Bronchial epithelial cell (primary cell): ENCODE data around the gene NR2F1-AS1. TPM values are rescaled to one million over a fixed set of nuclear protein-coding genes. Genes with fewer than 3 reads are reported as not detected.

ENCODE experiments used
- DNase-seq: peaks from one replicate; pipeline ENCODE4 v3.0.0-alpha.2; 2010; ENCODE audit warnings: low read depth
- FAIRE-seq: peaks from 2 replicates; lab custom pipeline; 2011; peaks lifted over from hg19 to GRCh38; lab: Jason Lieb, UNC
- H3K27me3 ChIP-seq: 2 replicates; pipeline ENCODE4 v1.5.1; 2011; ENCODE audit warnings: low read length; ENCODE audit not compliant: control insufficient read depth, insufficient read depth
- H3K36me3 ChIP-seq: 2 replicates; pipeline ENCODE4 v1.5.1; 2011; ENCODE audit warnings: low read length; ENCODE audit not compliant: control insufficient read depth, insufficient read depth
- H3K4me3 ChIP-seq: 2 replicates; pipeline ENCODE4 v1.5.1; 2011; ENCODE audit warnings: mild to moderate bottlenecking, low read depth, low read length, control low read depth
- total RNA-seq: library from RNA; depleted of rRNA; stranded (reverse); fragments of >200 nt; gene quantifications from 2 replicates; pipeline ENCODE4 v1.2.1, GENCODE V29; 2014
- TF ChIP-seq, protein P1 (sequence below): IDR thresholded peaks from 2 replicates; pipeline ENCODE4 v1.5.1; 2011; ENCODE audit warnings: mild to moderate bottlenecking, moderate library complexity, low read length, control low read depth, inconsistent platforms; ENCODE audit not compliant: insufficient read depth, severe bottlenecking

The NR2F1-AS1 gene
- total RNA-seq, 1 donor from 2014 or later: 1.1 TPM

DNA sequence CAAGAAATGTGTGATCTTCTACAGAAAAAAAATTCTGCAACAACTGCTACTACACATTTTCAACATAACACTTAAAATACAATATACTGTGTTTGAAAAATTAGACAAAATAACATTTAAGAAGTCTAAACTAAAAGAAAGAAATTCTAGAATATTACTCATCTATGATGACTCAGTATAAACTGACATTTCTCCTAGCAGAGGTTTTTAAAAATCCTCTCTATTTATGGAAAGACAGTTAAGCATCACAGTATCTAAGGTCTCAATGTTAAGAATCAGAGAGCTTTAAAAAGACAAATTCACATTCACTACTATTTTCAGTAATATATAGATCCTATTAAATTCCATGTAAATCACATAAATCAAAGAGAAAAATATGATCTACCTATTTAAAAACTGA is 61.3 kb downstream of the NR2F1-AS1 start:
- H3K4me3 ChIP-seq: no peak overlapping the region
- FAIRE-seq: no peak
- peak; percentile 33 for DNase-seq
- H3K36me3 ChIP-seq: no peaks in the 10 kb centered on the region
- TF ChIP-seq, protein P1, sequence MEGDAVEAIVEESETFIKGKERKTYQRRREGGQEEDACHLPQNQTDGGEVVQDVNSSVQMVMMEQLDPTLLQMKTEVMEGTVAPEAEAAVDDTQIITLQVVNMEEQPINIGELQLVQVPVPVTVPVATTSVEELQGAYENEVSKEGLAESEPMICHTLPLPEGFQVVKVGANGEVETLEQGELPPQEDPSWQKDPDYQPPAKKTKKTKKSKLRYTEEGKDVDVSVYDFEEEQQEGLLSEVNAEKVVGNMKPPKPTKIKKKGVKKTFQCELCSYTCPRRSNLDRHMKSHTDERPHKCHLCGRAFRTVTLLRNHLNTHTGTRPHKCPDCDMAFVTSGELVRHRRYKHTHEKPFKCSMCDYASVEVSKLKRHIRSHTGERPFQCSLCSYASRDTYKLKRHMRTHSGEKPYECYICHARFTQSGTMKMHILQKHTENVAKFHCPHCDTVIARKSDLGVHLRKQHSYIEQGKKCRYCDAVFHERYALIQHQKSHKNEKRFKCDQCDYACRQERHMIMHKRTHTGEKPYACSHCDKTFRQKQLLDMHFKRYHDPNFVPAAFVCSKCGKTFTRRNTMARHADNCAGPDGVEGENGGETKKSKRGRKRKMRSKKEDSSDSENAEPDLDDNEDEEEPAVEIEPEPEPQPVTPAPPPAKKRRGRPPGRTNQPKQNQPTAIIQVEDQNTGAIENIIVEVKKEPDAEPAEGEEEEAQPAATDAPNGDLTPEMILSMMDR: no peak
- H3K27me3 ChIP-seq: no peaks in the 10 kb centered on the region

GRCh38 chr5:93517828-93518227 is 63.2 kb downstream of the NR2F1-AS1 start:
- no peak for FAIRE-seq
- TF ChIP-seq, protein P1: no peak
- no peaks in the 10 kb centered on the region for H3K36me3 ChIP-seq

GRCh38 chr5:93513298-93513697 is 67.7 kb downstream of the NR2F1-AS1 start:
- DNase-seq: no peak
- Histone ChIP-seq H3K36me3 (no peaks in the 10 kb centered on the region), H3K27me3 (no peaks in the 10 kb centered on the region), H3K4me3 (no peak overlapping the region)
- TF ChIP-seq, protein P1: no peak
- FAIRE-seq: no peak

More at GRCh38 chr5:93517828-93518227, 63.2 kb downstream of the NR2F1-AS1 start:
- no peaks in the 10 kb centered on the region for H3K27me3 ChIP-seq
- no peak for DNase-seq
- no peak overlapping the region for H3K4me3 ChIP-seq

GRCh38 chr5:93512799-93513198 is 68.2 kb downstream of the NR2F1-AS1 start:
- Histone ChIP-seq H3K4me3 (no peak overlapping the region), H3K27me3 (no peaks in the 10 kb centered on the region), H3K36me3 (no peaks in the 10 kb centered on the region)
- no peak for FAIRE-seq
- peak; percentile 92 for DNase-seq
- TF ChIP-seq, protein P1: no peak

DNA sequence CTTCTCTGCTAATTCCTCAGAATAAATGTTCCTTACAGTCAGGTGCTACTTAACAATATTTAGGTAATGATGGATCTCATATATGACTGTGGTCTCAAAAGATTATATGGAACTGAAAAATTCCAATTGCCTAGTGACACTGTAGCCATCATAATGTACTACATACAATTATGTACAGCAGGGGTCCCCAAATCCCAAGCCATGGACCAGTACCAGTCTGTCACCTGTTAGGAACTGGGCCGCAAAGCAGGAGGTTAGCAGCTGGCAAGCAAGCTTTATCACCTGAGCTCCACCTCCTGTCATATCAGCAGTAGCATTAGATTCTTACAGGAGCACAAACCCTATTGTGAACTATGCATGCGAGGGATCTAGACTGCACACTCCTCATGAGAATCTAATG is 69.6 kb downstream of the NR2F1-AS1 start:
- no peak for FAIRE-seq
- TF ChIP-seq, protein P1: no peak
- H3K36me3 ChIP-seq: no peaks in the 10 kb centered on the region
- H3K4me3 ChIP-seq: no peak overlapping the region
- DNase-seq: no peak
- H3K27me3 ChIP-seq: no peaks in the 10 kb centered on the region
